Esophagus muscularis mucosa (tissue), 3 donors: ENCODE data around the gene MANEAL.
A peak's percentile ranks its signal among the peaks of the same experiment; 100 is the strongest.

Source experiments
- CTCF ChIP-seq, 3 experiments: fragments of 200-600 bp in 2 of 3; fragments of 450-650 bp in 1 of 3; sonication (generic) in 2 of 3; IDR thresholded peaks; one replicate each; pipeline ENCODE4 v1.5.1; 2017 to 2019; ENCODE audit warnings: antibody characterized with exemption in 3 of 3, mild to moderate bottlenecking in 2 of 3, moderate library complexity in 1 of 3
- POLR2A ChIP-seq: fragments of 450-650 bp; IDR thresholded peaks from one replicate; pipeline ENCODE4 v1.6.1; 2017; ENCODE audit warnings: antibody characterized with exemption, moderate library complexity, mild to moderate bottlenecking, low read depth
- POLR2AphosphoS5 ChIP-seq, 2 donors: sonication (generic); formaldehyde crosslinking; IDR thresholded peaks; one replicate each; pipeline ENCODE4 v1.6.1; 2017; ENCODE audit warnings: antibody characterized with exemption in 2 of 2

- TF ChIP-seq CTCF (IDR thresholded peaks at IDR 0.05): no peak
- TF ChIP-seq POLR2A: no peak
- TF ChIP-seq POLR2AphosphoS5 (IDR thresholded peaks at IDR 0.05): peak in 1 of 2 donors; percentile 40
Observed at GRCh38 chr1:37795340-37796125, 1.9 kb downstream of the MANEAL start.
